Tibial artery (tissue), 4 donors: ENCODE data around the gene ZBTB18.

Source experiments
- DNase-seq, 2 donors: peaks; one replicate each; pipeline ENCODE4 v3.0.0-alpha.2; 2019
- H3K27ac ChIP-seq, 2 donors: fragments of 200-600 bp; sonication (generic) in 1 of 2; 1 replicate in 1 of 2; 2 replicates in 1 of 2; pipeline ENCODE4 v1.5.1; 2018 to 2019; ENCODE audit warnings: mild to moderate bottlenecking in 1 of 2
- H3K27me3 ChIP-seq, 2 donors: fragments of 200-600 bp; sonication (generic) in 1 of 2; one replicate each; pipeline versions ENCODE4 v1.5.1 to v1.6.0; 2016 to 2019
- H3K36me3 ChIP-seq, 3 donors: fragments of 200-600 bp; sonication (generic) in 2 of 3; one replicate each; pipeline ENCODE4 v1.5.1; 2016 to 2019; ENCODE audit warnings: mild to moderate bottlenecking in 2 of 3
- H3K4me1 ChIP-seq, 4 donors: fragments of 200-600 bp; sonication (generic) in 2 of 4; 1 replicate in 3 of 4; 2 replicates in 1 of 4; pipeline ENCODE4 v1.5.1; 2016 to 2019
- H3K4me3 ChIP-seq, 2 donors: fragments of 200-600 bp; sonication (generic) in 1 of 2; 1 replicate in 1 of 2; 2 replicates in 1 of 2; pipeline ENCODE4 v1.5.1; 2018 to 2019; ENCODE audit warnings: mild to moderate bottlenecking in 2 of 2
- H3K9me3 ChIP-seq, 3 donors: fragments of 200-600 bp; sonication (generic) in 1 of 3; one replicate each; pipeline ENCODE4 v1.5.1; 2016 to 2019
- intact Hi-C: fragments of 100-400 bp; cut with DNase I; formaldehyde crosslinking; loops from one replicate; pipeline ENCODE4 v1.15.0; 2023; ENCODE audit warnings: low total_unique reads
- TF ChIP-seq, protein P1 (sequence below), 2 experiments: fragments of 200-600 bp in 1 of 2; fragments of 450-650 bp in 1 of 2; IDR thresholded peaks; one replicate each; pipeline ENCODE4 v1.5.1; 2017 to 2019; ENCODE audit warnings: antibody characterized with exemption in 2 of 2, mild to moderate bottlenecking in 1 of 2, moderate library complexity in 1 of 2

The ZBTB18 gene

DNA sequence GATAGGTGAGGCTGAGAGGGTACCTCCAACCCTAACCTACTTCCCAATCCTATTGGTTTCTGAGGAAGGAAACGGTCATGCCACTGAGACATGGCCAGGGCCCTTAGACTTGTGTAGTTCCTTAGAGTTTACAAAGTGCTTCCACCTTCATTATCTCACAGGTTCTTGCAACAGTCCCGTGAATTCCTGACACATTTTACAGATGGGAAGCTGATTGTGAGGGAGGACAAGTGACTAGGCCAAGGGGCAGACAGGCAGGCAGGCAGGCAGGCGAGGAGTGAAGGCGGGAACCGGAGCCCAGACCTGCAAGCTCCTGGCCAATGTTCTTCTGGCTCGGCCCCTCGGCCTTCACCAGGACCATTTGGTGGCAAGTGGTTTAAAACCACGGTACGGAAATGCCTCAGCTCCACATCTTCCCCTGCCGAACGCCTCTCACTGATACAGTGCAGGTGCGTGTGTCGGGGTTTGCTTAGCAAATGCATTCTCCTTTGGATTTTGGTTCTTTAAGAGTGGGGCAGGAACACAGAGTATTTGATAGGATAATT is 45.1 kb downstream of the ZBTB18 start:
- Histone ChIP-seq H3K36me3 (no peaks in the 10 kb centered on the region), H3K4me3 (no peak overlapping the region), H3K4me1 (peaks cover 0 to 3% (median 0%) of the 10 kb centered on the region in 4 donors), H3K27me3 (peaks cover 0 to 8% of the 10 kb centered on the region in 2 donors), H3K9me3 (peaks cover 0 to 3% (median 0%) of the 10 kb centered on the region in 3 donors), H3K27ac (no peak overlapping the region)
- TF ChIP-seq, protein P1, sequence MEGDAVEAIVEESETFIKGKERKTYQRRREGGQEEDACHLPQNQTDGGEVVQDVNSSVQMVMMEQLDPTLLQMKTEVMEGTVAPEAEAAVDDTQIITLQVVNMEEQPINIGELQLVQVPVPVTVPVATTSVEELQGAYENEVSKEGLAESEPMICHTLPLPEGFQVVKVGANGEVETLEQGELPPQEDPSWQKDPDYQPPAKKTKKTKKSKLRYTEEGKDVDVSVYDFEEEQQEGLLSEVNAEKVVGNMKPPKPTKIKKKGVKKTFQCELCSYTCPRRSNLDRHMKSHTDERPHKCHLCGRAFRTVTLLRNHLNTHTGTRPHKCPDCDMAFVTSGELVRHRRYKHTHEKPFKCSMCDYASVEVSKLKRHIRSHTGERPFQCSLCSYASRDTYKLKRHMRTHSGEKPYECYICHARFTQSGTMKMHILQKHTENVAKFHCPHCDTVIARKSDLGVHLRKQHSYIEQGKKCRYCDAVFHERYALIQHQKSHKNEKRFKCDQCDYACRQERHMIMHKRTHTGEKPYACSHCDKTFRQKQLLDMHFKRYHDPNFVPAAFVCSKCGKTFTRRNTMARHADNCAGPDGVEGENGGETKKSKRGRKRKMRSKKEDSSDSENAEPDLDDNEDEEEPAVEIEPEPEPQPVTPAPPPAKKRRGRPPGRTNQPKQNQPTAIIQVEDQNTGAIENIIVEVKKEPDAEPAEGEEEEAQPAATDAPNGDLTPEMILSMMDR (IDR thresholded peaks at IDR 0.05): no peak
- intact Hi-C loops: no loop called here
- no peak for DNase-seq

DNA sequence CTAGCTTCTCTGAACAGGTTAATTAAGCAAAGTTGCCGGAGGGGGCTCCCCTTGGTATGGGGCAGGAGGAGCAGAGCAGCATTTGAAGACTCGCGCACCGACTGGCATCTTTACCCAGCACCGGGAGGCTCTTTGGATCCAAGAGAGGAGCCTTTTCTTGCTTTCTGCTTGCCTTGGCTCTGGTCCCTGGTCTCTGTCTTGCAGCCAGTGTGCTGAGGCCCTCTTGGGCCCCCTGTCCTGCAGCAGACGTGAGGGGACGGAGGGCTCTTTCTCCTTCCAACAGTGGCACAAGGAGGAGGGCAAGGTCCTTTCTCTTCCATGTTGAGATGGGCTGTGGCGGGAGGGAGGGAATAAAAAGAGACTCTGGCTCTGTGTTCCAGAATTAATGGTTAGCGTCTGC is 45.6 kb downstream of the ZBTB18 start:
- Histone ChIP-seq H3K27me3 (peaks cover 0 to 8% of the 10 kb centered on the region in 2 donors), H3K9me3 (peaks cover 0 to 3% (median 0%) of the 10 kb centered on the region in 3 donors), H3K27ac (no peak overlapping the region), H3K4me1 (peaks cover 0 to 3% (median 0%) of the 10 kb centered on the region in 4 donors), H3K36me3 (no peaks in the 10 kb centered on the region), H3K4me3 (no peak overlapping the region)
- no peak for DNase-seq
- TF ChIP-seq, protein P1 (IDR thresholded peaks at IDR 0.05): no peak
- intact Hi-C loops: no loop called here

DNA sequence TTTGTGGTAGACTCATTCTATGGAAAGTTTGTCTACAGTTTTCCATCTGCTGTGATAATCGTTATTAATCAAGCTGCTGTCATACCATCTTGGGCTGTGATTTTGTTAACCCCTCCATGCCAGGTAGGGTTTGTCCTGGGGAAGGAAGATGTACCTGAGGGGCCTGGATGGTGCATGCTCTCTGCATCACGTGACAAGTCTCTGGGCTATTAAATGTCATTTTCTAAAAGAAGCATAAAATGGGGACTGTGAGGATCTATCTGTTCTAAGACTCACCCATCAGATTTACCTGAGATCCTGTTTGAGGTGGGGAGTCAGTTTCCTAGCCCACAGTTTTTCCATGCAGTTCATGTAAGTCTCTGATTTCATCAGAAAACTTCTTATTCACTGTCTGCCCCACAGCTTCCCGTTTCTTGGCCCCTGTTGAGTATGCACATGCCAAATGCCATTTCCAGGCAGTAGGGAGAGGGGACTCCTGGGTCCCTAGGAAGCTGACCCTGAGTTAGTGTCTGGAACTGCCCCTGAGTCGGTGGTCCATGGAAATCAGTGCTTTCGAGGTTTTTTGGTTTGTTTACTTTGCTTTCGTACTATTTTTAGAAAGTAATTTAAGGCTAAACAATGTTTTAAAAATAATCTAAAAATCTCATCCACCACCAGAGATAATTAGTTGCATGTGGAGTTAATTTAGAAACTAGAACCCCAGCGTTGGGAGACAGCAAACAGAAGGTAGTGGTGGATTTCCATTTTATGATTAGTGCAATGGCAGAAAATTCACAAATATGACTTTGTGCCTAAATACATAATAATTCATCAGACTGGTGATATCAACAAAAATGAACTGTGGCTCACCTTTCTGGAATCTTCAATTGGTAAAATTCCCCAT is 46.7 kb downstream of the ZBTB18 start:
- no peak for DNase-seq
- intact Hi-C loops: no loop called here
- TF ChIP-seq, protein P1 (IDR thresholded peaks at IDR 0.05): no peak

DNA sequence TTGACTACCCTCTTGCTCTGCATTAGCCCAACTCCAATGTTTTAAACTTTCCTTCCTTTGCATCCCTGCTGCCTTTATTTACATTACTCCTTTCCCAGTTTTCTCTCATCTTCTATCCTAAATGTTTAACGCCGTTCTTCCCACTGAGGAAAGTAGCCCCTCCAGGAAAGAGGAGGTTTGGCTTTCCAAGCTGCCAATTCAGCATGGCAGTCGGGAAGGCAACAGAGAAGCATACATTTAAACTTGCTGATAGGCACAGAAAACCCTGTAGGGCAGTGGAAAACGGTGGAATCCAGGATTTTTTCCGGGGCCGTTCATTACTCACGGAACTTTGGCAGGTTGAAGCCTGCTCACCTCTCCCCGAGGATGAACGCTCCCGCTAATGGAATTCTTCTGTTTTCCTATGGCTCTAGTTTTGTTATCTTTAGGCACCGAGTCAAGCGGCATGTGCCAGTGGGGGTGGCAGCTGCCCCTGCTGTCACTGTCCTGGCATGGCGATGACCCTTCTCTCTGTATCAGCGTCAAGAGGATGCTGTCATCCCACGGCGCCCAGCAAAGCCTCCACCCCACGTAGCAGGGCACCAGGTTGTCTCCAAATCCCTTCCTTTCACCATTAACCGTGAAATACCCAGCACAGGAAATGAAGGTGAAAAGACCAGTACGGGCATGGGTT is 48.3 kb downstream of the ZBTB18 start:
- Histone ChIP-seq H3K4me3 (no peak overlapping the region), H3K9me3 (peaks cover 0 to 3% (median 0%) of the 10 kb centered on the region in 3 donors), H3K27me3 (peaks cover 0 to 8% of the 10 kb centered on the region in 2 donors), H3K4me1 (no peaks in the 10 kb centered on the region), H3K36me3 (no peaks in the 10 kb centered on the region), H3K27ac (no peak overlapping the region)
- TF ChIP-seq, protein P1 (IDR thresholded peaks at IDR 0.05): no peak
- intact Hi-C loops: no loop called here
- DNase-seq: no peak

More for the DNA sequence above, 46.7 kb downstream of the ZBTB18 start:
- Histone ChIP-seq H3K36me3 (no peaks in the 10 kb centered on the region), H3K9me3 (peaks cover 0 to 3% (median 0%) of the 10 kb centered on the region in 3 donors), H3K27ac (no peak overlapping the region), H3K27me3 (peaks cover 0 to 8% of the 10 kb centered on the region in 2 donors), H3K4me1 (no peaks in the 10 kb centered on the region), H3K4me3 (no peak overlapping the region)

DNA sequence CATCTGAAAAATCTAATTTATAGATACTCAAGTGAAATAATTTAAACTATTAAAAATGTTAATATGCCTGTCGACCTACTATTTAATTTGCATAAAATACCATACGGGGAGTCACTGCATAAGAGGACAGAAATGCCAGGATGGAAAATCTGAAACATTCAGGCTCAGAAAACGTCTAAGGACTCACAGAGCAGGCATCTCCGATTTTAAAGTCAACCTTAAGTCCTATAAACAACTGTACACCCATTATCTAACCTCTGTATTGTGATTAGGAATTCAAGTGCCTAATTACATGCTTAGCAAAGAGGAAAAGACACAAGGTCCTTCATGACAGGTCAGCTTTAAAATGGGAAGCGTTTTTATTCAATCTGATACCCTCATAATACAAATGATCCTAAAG is 49.2 kb downstream of the ZBTB18 start:
- Histone ChIP-seq H3K27ac (no peak overlapping the region), H3K4me1 (no peaks in the 10 kb centered on the region), H3K9me3 (peaks cover 0 to 3% (median 0%) of the 10 kb centered on the region in 3 donors), H3K27me3 (peaks cover 0 to 12% of the 10 kb centered on the region in 2 donors), H3K4me3 (no peak overlapping the region), H3K36me3 (no peaks in the 10 kb centered on the region)
- TF ChIP-seq, protein P1 (IDR thresholded peaks at IDR 0.05): no peak
- intact Hi-C loops: no loop called here
- no peak for DNase-seq
